ENCODE measurements around the gene LZIC. TPM values are rescaled to one million over a fixed set of nuclear protein-coding genes. Genes with fewer than 3 reads are reported as not detected.

Gene LZIC
- total and polyA plus RNA-seq, 9 of the 15 experiments (the other 6 are each of a cell fraction or from before 2014, with no cell fraction given), result 32.9 to 109 (median 61.7) TPM

DNA sequence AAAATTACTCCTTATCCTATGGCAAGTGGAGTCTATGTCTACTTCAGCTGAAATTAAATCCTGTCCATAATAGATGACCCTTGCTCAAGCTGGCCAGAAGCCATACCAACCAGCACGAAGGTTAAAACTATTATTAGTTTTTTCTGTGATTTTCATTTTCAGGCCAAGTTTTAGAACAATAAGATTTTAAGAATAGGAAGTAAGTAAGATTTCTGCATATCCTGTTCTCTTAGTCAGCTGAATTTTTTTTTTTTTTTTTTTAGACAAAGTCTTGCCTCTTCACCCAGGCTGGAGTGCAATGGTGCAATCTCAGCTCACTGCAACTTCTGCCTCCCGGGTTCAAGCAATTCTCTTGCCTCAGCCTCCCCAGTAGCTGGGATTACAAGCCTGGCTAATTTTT lies 47.8 kb upstream of the LZIC start (continued):
- TF ChIP-seq ARID3A (IDR thresholded peaks at IDR 0.05; ENCODE audit: borderline replicate concordance, low read depth, low read length) (no peak), NFXL1 (CRISPR knock-in tag; IDR thresholded peaks at IDR 0.05) (no peak), FOXK2 (conservative IDR thresholded peaks at IDR 0.05 in 1 of 2, IDR thresholded peaks at IDR 0.05 in 1 of 2; ENCODE audit: low read depth in 2 of 2) (no peak), SMAD4 (CRISPR knock-in tag; conservative IDR thresholded peaks at IDR 0.05) (no peak), TRIM25 (IDR thresholded peaks at IDR 0.05; ENCODE audit: borderline replicate concordance) (no peak), BACH1 (tag; IDR thresholded peaks at IDR 0.05) (no peak), CC2D1A (IDR thresholded peaks at IDR 0.05) (no peak), BRD9 (IDR thresholded peaks at IDR 0.05; ENCODE audit: low read depth, partially characterized antibody) (no peak), XRCC4 (IDR thresholded peaks at IDR 0.05; ENCODE audit: extremely low read depth, insufficient read depth, insufficient read length) (no peak), ZNF778 (CRISPR knock-in tag; IDR thresholded peaks at IDR 0.05) (no peak)

Data from K562 (cell line).